ENCODE data around the gene TPBG.
A peak's percentile ranks its signal among the peaks of the same experiment; 100 is the strongest.
"Not testable (repeated sequence)": the region's sequence is repeated elsewhere in the genome, so short reads cannot be mapped to it uniquely, and the experiment has no call there.

TPBG gene

DNA sequence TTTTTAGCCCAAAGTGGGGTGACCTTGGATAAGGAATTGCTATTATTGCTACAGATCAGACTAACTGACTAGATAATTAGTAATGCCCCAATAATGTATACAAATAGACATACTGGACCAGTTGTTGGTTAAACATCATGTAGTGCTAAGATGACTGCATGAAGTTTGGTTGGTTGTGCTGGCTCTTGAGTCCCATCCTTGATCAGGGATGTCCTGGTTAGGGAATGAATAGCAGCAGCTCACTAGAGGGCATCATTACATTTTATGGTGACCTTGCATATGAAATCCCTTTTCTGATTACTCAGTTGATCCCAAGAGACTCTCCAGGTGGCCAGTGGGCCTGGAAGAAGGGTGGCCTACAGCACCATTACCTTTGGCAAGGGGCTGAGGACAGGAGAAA lies 10.9 kb downstream of the TPBG start:
- peak; percentile 17 for DNase-seq (ENCODE audit: low read depth)
- H3K4me3 ChIP-seq (ENCODE audit: low read depth, low read length): no peak overlapping the region
- TF ChIP-seq, protein P1, sequence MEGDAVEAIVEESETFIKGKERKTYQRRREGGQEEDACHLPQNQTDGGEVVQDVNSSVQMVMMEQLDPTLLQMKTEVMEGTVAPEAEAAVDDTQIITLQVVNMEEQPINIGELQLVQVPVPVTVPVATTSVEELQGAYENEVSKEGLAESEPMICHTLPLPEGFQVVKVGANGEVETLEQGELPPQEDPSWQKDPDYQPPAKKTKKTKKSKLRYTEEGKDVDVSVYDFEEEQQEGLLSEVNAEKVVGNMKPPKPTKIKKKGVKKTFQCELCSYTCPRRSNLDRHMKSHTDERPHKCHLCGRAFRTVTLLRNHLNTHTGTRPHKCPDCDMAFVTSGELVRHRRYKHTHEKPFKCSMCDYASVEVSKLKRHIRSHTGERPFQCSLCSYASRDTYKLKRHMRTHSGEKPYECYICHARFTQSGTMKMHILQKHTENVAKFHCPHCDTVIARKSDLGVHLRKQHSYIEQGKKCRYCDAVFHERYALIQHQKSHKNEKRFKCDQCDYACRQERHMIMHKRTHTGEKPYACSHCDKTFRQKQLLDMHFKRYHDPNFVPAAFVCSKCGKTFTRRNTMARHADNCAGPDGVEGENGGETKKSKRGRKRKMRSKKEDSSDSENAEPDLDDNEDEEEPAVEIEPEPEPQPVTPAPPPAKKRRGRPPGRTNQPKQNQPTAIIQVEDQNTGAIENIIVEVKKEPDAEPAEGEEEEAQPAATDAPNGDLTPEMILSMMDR (conservative IDR thresholded peaks at IDR 0.05; ENCODE audit: low read depth, low read length): peak; percentile 14

DNA sequence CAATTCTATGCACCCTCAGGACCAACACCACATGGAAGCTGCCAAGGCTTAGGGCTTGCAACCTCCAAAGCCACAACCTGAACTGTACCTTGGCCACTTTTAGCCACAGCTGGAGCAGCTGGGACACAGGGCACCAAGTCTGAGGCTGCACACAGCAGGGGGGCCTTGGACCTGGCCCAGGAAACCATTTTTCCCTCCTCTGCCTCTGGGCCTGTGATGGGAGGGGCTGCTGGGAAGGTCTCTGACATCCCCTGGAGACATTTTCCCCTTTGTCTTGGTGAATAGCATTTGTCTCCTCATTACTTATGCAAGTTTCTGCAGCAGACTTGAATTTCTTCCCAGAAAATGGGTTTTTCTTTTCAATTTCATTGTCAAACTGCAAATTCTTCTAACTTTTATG lies 13.0 kb downstream of the TPBG start:
- no peak overlapping the region for H3K4me3 ChIP-seq (ENCODE audit: low read depth, low read length)
- DNase-seq (ENCODE audit: low read depth): no peak
- TF ChIP-seq, protein P1 (conservative IDR thresholded peaks at IDR 0.05; ENCODE audit: low read depth, low read length): no peak

DNA sequence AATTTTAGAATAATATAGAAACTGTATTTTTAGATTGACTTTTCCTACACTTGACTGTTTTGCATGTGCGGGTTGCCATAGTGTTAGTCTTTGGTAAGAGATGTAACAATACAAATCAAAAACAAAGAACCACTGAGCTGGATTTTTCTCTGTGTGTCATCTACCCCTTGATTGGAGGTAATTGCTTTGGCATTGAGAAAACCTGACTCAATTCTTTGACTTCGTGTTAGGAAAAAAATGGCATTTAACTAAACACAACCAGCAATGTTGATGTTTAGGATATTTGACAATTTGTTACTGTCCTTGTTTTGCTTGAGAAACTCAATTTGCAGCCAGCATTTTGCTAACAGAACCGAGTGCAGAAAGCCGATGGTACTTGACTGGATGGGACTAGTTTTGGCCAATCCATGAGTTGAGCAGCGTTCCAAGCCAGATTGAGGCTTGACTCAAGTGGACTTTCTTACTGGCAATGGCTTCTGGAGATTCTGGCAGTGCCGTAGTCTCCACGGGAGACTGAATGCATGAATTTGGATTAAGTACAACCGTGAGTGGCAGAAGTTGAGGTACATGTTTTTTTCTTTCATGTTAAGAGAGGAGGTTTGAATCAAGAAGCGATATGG lies 17.1 kb downstream of the TPBG start:
- no peak overlapping the region for H3K4me3 ChIP-seq (ENCODE audit: low read depth, low read length)
- TF ChIP-seq, protein P1 (conservative IDR thresholded peaks at IDR 0.05; ENCODE audit: low read depth, low read length): no peak
- DNase-seq (ENCODE audit: low read depth): no peak

DNA sequence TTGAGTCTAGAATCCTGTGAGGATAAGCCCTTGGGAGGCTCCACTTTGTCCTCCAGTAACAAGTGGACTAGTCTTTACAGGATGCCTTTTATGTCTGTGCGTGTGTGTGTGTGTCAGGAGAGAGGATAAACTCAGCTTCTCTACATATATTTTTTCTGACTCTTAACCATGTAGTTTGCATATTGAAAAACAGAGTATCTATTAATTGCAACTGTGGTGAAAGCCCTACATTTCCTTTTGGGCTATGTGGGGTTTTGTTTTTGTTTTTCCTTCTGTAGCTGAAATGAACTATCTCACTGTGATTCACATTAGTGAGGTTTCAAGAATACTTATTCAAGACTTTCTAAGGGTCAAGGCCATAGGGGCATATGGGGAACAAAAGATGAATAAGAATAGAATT lies 17.7 kb downstream of the TPBG start:
- no peak for DNase-seq (ENCODE audit: low read depth)
- H3K4me3 ChIP-seq (ENCODE audit: low read depth, low read length): no peak overlapping the region
- TF ChIP-seq, protein P1 (conservative IDR thresholded peaks at IDR 0.05; ENCODE audit: low read depth, low read length): no peak

DNA sequence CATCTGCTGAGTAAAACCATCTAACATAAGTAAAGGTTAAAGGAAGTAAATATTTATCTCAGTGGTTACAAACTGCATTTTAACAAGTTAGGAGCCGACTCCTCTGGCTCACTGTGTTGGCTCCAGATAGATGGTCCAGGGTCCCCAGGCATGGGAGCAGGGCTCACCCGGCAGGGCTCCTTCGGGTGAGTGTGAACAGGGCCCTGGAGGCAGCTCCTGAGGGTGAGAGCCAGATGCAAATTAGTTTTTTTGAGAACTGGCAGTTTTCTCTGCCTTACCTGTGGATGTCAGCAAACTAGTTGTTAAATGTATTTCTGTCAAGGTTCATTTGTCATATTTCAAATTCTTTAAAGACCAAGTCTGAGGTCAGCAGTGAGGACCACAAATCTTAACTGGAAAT lies 21.5 kb downstream of the TPBG start:
- DNase-seq (ENCODE audit: low read depth): no peak
- TF ChIP-seq, protein P1 (conservative IDR thresholded peaks at IDR 0.05; ENCODE audit: low read depth, low read length): no peak

DNA sequence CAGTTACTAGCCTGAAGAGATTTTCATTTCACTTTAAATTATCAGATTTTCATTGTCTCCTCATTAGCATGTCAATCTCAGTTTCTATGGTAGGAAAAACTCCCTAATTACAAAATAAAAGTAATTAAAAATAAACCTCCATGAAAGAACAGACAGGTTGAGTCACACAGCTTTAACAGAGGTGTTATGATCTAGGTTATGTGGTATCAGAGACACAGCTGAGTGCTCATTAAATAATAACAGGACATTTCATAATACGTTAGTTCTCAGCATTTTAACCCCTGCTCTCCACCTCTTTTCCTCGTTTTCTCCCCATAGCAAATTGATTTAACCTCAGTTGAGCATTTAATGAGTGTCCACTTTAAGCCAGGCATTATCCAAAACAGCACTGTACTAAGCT lies 21.9 kb downstream of the TPBG start:
- H3K4me3 ChIP-seq (ENCODE audit: low read depth, low read length): no peak overlapping the region

More for the DNA sequence above, 21.5 kb downstream of the TPBG start:
- H3K4me3 ChIP-seq (ENCODE audit: low read depth, low read length): no peak overlapping the region

DNA sequence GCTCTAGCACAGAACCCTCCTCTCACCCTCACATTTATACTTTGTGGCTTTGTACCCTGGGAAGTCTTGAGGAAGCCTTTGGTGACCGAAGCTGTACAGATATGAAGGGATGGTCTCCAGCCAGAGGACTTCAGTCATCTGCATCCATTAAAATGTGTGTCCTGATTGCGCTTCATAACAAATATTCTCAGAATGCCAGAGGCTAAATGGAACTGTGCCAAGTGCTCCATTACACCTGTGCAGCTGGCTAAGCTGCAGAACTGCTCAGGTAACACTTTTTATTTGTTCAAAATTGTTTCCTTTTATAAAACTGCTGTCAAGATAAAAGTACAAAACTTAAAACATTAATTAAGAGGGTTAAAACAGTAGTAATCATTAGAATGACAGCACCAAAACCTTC lies 22.3 kb downstream of the TPBG start:
- no peak overlapping the region for H3K4me3 ChIP-seq (ENCODE audit: low read depth, low read length)
- TF ChIP-seq, protein P1 (conservative IDR thresholded peaks at IDR 0.05; ENCODE audit: low read depth, low read length): no peak
- DNase-seq (ENCODE audit: low read depth): no peak

More for the DNA sequence above, 21.9 kb downstream of the TPBG start:
- no peak for DNase-seq (ENCODE audit: low read depth)
- TF ChIP-seq, protein P1 (conservative IDR thresholded peaks at IDR 0.05; ENCODE audit: low read depth, low read length): no peak

DNA sequence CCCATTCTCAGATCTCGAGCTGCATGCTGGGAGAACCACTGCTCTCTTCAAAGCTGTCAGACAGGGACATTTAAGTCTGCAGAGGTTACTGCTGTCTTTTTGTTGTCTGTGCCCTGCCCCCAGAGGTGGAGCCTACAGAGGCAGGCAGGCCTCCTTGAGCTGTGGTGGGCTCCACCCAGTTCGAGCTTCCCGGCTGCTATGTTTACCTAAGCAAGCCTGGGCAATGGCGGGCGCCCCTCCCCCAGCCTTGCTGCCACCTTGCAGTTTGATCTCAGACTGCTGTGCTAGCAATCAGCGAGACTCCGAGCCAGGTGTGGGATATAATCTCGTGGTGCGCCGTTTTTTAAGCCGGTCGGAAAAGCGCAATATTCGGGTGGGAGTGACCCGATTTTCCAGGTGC lies 31.2 kb downstream of the TPBG start:
- DNase-seq (ENCODE audit: low read depth); H3K4me3 ChIP-seq (ENCODE audit: low read depth, low read length): not testable (repeated sequence)

Measured in choroid plexus epithelial cell (primary cell).